Common myeloid progenitor, CD34-positive (primary cell): ENCODE measurements around the gene C1orf74.

ENCODE experiments used
- CTCF ChIA-PET: fragments of 350-600 bp; sonication (Branson Sonifier 250); formaldehyde crosslinking; loops from one replicate; lab custom pipeline; 2021; ENCODE audit warnings: antibody characterized with exemption; lab: Charles Lee
- POLR2A ChIA-PET: fragments of 350-600 bp; sonication (Branson Sonifier 250); formaldehyde crosslinking; loops from one replicate; lab custom pipeline; 2021; ENCODE audit warnings: antibody characterized with exemption; lab: Charles Lee
- DNase-seq, 3 donors: peaks; one replicate each; pipeline versions ENCODE4 v3.0.0 to v3.0.0-alpha.2; 2013
- H3K27ac ChIP-seq, 2 experiments: 1 replicate in 1 of 2; 2 replicates in 1 of 2; pipeline ENCODE4 v1.7.0; 2013; ENCODE audit warnings: inconsistent platforms in 2 of 2, low read length in 2 of 2, mild to moderate bottlenecking in 2 of 2, low read depth in 1 of 2, moderate library complexity in 1 of 2; ENCODE audit not compliant: severe bottlenecking in 2 of 2, insufficient read depth in 1 of 2, poor library complexity in 1 of 2
- H3K27me3 ChIP-seq, 5 experiments: replicated peaks in 2 of 5; 1 replicate in 3 of 5; 2 replicates in 2 of 5; pipeline versions ENCODE4 v1.6.1 to v1.7.0; 2013; ENCODE audit warnings: low read length in 4 of 5, mild to moderate bottlenecking in 2 of 5, moderate library complexity in 2 of 5, inconsistent platforms in 1 of 5; ENCODE audit not compliant: insufficient read depth in 5 of 5, control insufficient read depth in 4 of 5
- H3K36me3 ChIP-seq, 4 experiments: 1 replicate in 2 of 4; 2 replicates in 2 of 4; pipeline versions ENCODE4 v1.6.1 to v1.7.0; 2013; ENCODE audit warnings: low read length in 3 of 4, control low read depth in 1 of 4, mild to moderate bottlenecking in 1 of 4; ENCODE audit not compliant: control insufficient read depth in 4 of 4, insufficient read depth in 4 of 4
- H3K4me1 ChIP-seq, 4 experiments: 1 replicate in 3 of 4; 2 replicates in 1 of 4; pipeline versions ENCODE4 v1.6.1 to v1.7.1; 2013; ENCODE audit warnings: low read length in 3 of 4, mild to moderate bottlenecking in 3 of 4, control low read depth in 1 of 4, inconsistent platforms in 1 of 4, moderate library complexity in 1 of 4; ENCODE audit not compliant: control insufficient read depth in 4 of 4, insufficient read depth in 4 of 4; ENCODE audit errors: control extremely low read depth in 1 of 4
- H3K4me3 ChIP-seq, 7 experiments: 1 replicate in 4 of 7; 2 replicates in 3 of 7; pipeline versions ENCODE4 v1.5.1 to v1.7.0; 2013; ENCODE audit warnings: mild to moderate bottlenecking in 7 of 7, low read length in 6 of 7, moderate library complexity in 6 of 7, inconsistent platforms in 2 of 7, low read depth in 2 of 7, control low read depth in 1 of 7; ENCODE audit not compliant: insufficient read depth in 4 of 7, control insufficient read depth in 1 of 7; ENCODE audit errors: extremely low read depth in 1 of 7
- H3K9me3 ChIP-seq, 5 experiments: 1 replicate in 4 of 5; 2 replicates in 1 of 5; pipeline versions ENCODE4 v1.6.1 to v1.7.1; 2013; ENCODE audit warnings: low read length in 4 of 5, mild to moderate bottlenecking in 2 of 5, inconsistent platforms in 1 of 5, low read depth in 1 of 5, moderate library complexity in 1 of 5; ENCODE audit not compliant: control insufficient read depth in 4 of 5, insufficient read depth in 2 of 5; ENCODE audit errors: control extremely low read depth in 1 of 5
- WGBS: methylation state at CpG from one replicate; pipeline ENCODE4 v1.1.5; 2013; ENCODE audit not compliant: insufficient coverage; 5-methylcytosine and 5-hydroxymethylcytosine counted together

The C1orf74 gene

DNA sequence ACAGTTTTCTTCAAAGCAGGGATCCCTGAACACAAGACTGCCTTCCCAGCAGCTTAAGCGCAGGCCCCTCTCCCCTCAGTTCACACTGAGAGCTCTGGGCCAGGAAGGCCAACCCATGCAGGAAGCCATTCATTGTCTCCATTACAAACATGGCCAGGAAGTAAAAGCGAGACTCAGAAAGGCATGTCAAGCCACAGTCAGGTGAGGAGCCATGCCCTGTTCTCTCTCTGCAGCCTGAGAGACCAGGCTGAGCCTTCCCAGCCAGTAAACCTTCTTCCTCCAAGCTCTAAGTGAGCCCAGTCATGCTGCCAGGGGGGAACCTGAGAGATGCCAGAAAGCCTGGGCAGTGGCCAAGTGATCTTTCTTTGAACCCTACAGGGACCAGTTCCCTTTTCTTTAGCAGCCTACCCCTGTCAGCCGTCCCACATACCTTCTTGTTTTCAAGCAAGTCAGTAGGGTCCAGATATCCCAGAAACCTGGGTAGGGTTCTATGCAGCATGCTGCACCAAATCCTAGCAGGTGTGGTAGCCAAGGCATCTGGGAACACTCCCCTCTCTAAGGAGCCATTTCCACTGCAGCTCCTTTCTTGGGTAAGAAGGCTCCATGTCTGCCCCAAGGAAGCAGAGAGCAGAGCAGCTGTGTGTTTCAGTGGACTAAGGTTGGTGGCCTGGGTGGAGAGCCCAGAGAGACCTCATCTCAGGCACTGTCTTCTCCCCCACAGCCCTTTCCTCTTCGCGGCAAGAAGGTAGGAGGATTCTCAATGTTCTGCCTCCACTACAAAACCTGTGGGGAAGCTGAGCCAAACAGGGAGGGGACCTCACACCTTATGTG, 27.5 kb downstream of the C1orf74 start:
- WGBS, result 8% methylated on average over 3 of the region's 5 CpGs
- no peaks in the 10 kb centered on the region for H3K9me3 ChIP-seq
- peak; percentile 17 to 79 (median 69) for DNase-seq
- ChIA-PET CTCF (interaction anchor here (1.2 to 8.2 kb wide), 3 partner anchors 9 to 19 kb away, joined by 4 to 54 read pairs (median 4); no protein-coding TSS in a partner anchor), POLR2A (interaction anchor here (0.6 kb wide), 1 partner anchor 65 kb away, joined by 3 read pairs; no protein-coding TSS in a partner anchor)
- peaks cover 32 to 55% (median 50%) of the 10 kb centered on the region in 4 experiments for H3K4me1 ChIP-seq
- H3K4me3 ChIP-seq, result peak overlapping the region; percentile 18 to 82 (median 63)
- H3K36me3 ChIP-seq, result peaks cover 9 to 34% (median 23%) of the 10 kb centered on the region in 4 experiments
- peak overlapping the region; percentile 26 to 77 for H3K27ac ChIP-seq
- H3K27me3 ChIP-seq, result no peaks in the 10 kb centered on the region

DNA sequence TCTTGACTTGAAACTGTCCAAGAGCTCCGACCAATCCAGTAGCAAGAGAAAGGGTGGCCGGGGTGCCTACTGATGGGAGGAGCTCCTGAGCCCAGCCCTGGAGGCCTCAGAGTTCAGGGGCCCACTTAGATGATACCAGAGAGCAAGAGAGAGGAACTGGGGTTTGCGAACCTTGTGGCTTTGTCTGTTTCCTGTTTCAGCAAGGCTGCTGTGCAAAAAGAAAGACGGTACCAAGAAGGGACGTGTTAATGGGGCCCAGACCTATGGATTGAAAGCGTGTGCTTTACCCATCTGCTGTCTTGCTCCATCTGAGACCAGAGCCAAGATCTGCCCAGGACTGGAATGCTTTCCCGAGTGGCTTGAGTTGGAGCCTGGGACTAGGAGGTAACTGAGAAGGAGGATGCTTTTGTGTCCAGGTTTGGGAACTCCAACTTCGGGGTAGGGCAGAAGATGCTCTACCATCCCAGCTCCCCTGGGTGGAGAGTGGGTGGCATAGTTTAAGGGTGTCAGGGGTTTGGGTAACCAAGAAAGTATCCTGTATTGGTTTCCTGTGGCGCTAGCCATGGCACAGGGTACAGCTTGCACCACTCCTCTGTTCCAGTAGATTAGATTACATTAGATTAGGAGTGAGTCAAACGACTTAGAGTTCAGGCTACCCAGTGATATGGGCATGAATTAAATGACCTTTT, 28.3 kb downstream of the C1orf74 start, which contains the start of gene TRAF3IP3:
TRAF3IP3 (plus strand) TSS at position 128 of the 689 bp plus-strand sequence. CDS start 3,987 bp downstream, outside the sequence.
- peak within 1 kb of the TSS; percentile 18 to 82 (median 63) for H3K4me3 ChIP-seq
- CTCF ChIA-PET, result interaction anchor here (1.0 to 8.2 kb wide), 6 partner anchors 8 to 106 kb away, joined by 3 to 54 read pairs (median 4); no protein-coding TSS in a partner anchor

DNA sequence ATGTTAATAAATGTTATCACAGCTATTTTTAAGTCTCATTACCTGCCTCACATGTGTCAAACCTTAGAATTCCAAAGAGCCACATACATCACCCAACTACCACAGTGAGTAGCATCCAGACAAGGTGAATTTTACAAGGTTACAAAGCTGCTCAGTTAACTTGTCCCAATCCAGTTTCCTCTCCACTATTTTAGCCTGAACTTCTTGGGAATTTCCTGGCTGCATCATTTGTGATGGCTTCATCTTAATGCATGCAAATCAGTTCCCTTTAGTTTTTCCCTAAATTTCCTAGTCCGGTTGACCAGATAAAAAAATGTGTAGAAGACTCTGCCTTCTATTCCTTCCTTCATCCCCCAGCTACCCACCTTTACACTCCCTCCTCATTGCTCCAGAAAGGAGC, 29.1 kb downstream of the C1orf74 start:
- ChIA-PET POLR2A (interaction anchor here (0.7 kb wide), 1 partner anchor 117 kb away, joined by 4 read pairs; no protein-coding TSS in a partner anchor), CTCF (interaction anchor here (0.9 to 8.2 kb wide), 6 partner anchors 9 to 105 kb away, joined by 3 to 54 read pairs (median 4); no protein-coding TSS in a partner anchor)
- Histone ChIP-seq H3K4me3 (peak overlapping the region in 2 of 7 experiments; percentile 68 to 82), H3K27ac (peak overlapping the region in 1 of 2 experiments; percentile 77), H3K9me3 (no peaks in the 10 kb centered on the region), H3K36me3 (peaks cover 0 to 19% (median 11%) of the 10 kb centered on the region in 4 experiments), H3K27me3 (no peaks in the 10 kb centered on the region), H3K4me1 (peaks cover 32 to 65% (median 57%) of the 10 kb centered on the region in 4 experiments)
- WGBS, result no CpG with 5 or more reads among the region's 1 CpG
- no peak for DNase-seq

More for the DNA sequence above, 28.3 kb downstream of the C1orf74 start, which contains the start of gene TRAF3IP3:
- Histone ChIP-seq H3K9me3 (no peaks in the 10 kb centered on the region), H3K27ac (peak within 1 kb of the TSS; percentile 26 to 77), H3K36me3 (peaks cover 3 to 26% (median 16%) of the 10 kb centered on the region in 4 experiments), H3K4me1 (peaks cover 32 to 62% (median 57%) of the 10 kb centered on the region in 4 experiments), H3K27me3 (no peaks in the 10 kb centered on the region)
- peak; percentile 85 to 97 (median 95) for DNase-seq
- WGBS, result 6% methylated on average over 8 of the region's 10 CpGs
- POLR2A ChIA-PET, result interaction anchor here (0.7 kb wide), 1 partner anchor 116 kb away, joined by 4 read pairs; no protein-coding TSS in a partner anchor

DNA sequence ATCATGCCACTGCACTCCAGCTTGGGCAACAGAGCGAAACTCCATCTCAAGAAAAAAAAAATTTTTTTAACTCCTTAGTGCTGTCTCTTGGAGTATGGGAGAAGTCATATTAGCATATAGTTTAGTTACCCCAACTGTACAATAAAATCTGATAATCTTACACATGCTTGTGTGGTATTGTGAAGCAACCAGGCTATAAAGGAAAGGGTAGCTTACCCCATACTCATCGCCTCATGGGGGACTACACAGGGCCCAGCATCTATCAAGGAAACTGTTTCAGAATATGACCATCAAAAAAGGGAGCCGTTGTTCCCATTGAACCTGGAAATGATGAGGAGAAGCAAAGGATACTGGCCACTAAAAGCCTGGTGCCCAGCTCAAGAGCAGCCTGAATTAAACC, 31.5 kb downstream of the C1orf74 start:
- ChIA-PET POLR2A (no interaction called here), CTCF (interaction anchor here (1.0 kb wide), 1 partner anchor 20 kb away, joined by 4 read pairs; no protein-coding TSS in a partner anchor)
- 100% methylated on average over 1 of the region's 3 CpGs for WGBS

DNA sequence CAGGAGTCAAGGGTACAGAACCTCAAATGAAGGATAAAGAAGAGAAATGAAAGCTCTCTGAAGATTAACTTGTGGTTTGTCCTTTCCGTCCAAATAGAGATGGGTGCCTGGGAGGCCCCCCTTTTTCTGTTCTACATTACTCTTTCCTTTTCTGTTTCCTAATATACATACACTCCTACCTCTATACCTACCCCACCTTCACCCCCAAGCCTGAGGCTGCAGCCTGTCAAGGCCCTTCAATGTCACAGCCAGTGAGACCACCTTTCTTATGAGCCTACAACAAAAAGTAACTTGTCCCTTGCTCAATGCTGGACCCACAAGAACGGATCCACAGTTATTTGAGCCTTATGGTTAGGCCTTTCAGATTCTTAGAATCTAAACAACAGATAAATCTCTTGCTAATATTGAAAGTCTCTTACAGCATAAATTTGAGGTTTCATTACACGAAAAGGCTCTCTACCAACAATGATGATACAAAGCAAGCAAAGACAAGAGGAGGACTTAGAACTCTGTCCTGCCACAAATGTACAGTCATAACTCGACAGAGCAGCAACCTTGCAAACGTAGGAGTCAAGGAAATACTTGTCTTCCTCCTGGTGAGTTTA, 32.6 kb downstream of the C1orf74 start:
- POLR2A ChIA-PET, result no interaction called here
- Histone ChIP-seq H3K9me3 (no peaks in the 10 kb centered on the region), H3K27me3 (no peaks in the 10 kb centered on the region), H3K36me3 (no peaks in the 10 kb centered on the region), H3K4me1 (peaks cover 13 to 54% (median 42%) of the 10 kb centered on the region in 4 experiments), H3K4me3 (peak overlapping the region in 2 of 7 experiments; percentile 6 to 7), H3K27ac (peak overlapping the region in 1 of 2 experiments; percentile 44)
- no peak for DNase-seq
- 27% methylated on average over 5 of the region's 5 CpGs for WGBS
- CTCF ChIA-PET, result interaction anchor here (0.9 to 1.2 kb wide), 2 partner anchors 8 to 175 kb away, joined by 3 to 4 read pairs; no protein-coding TSS in a partner anchor

More for the DNA sequence above, 31.5 kb downstream of the C1orf74 start:
- no peaks in the 10 kb centered on the region for H3K36me3 ChIP-seq
- no peak for DNase-seq
- no peaks in the 10 kb centered on the region for H3K9me3 ChIP-seq
- no peak overlapping the region for H3K27ac ChIP-seq
- peaks cover 22 to 57% (median 49%) of the 10 kb centered on the region in 4 experiments for H3K4me1 ChIP-seq
- no peaks in the 10 kb centered on the region for H3K27me3 ChIP-seq
- H3K4me3 ChIP-seq, result no peak overlapping the region

DNA sequence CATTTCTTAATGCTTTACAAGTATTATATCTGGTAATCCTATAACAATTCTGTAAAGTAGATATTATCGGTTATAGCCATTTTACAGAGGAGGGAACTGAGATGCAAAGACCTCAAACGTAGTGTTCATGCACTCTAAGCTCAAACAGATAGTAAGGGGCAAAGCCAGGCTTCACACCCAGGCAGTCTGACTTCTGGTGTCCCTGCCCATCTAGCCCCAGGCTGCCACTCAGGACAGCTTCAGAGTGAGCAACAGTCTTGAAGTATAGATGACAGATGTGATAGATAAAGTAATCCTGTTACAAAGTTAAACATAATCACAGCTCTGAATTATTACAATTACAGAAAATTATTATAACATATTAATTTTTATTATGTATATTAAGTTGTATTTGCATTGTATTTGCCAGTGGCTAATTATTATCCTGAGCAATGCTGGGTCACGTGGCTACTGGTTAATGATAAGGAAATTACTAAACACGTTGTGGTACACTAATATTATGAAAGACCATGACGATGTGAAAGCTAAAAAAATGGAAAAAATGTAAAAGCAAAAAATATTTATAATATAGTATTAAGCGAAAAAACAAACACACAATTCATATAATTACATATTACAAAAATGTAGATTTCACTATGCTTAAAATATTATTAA, 34.6 kb downstream of the C1orf74 start:
- no peak overlapping the region for H3K27ac ChIP-seq
- H3K27me3 ChIP-seq, result no peaks in the 10 kb centered on the region
- H3K4me3 ChIP-seq, result no peak overlapping the region
- POLR2A ChIA-PET, result no interaction called here
- peaks cover 5 to 36% (median 23%) of the 10 kb centered on the region in 4 experiments for H3K4me1 ChIP-seq
- H3K9me3 ChIP-seq, result no peaks in the 10 kb centered on the region
- CTCF ChIA-PET, result interaction anchor here (1.0 to 3.2 kb wide), 4 partner anchors 18 to 103 kb away, joined by 3 to 28 read pairs (median 6); no protein-coding TSS in a partner anchor
- no peak for DNase-seq
- WGBS, result 89% methylated on average over 3 of the region's 6 CpGs
- H3K36me3 ChIP-seq, result no peaks in the 10 kb centered on the region
